H9 (cell line): ENCODE data around the gene MACROD1. TPM values are rescaled to one million over a fixed set of nuclear protein-coding genes. Genes with fewer than 3 reads are reported as not detected.

ENCODE experiments used
- DNase-seq: peaks from one replicate; pipeline ENCODE4 v3.0.0-alpha.2; 2017
- H2AFZ ChIP-seq: one replicate; pipeline ENCODE4 v1.6.1; 2013; ENCODE audit warnings: mild to moderate bottlenecking, low read length, control low read depth, moderate library complexity
- H2AK5ac ChIP-seq: 2 replicates; pipeline ENCODE4 v1.6.1; 2013; ENCODE audit warnings: low read length, control low read depth, mixed read lengths; ENCODE audit not compliant: insufficient read length
- H2BK120ac ChIP-seq: one replicate; pipeline ENCODE4 v1.6.1; 2013; ENCODE audit warnings: low read depth, mild to moderate bottlenecking, low read length, control low read depth, inconsistent platforms; ENCODE audit not compliant: poor library complexity, severe bottlenecking
- H2BK12ac ChIP-seq: 2 replicates; pipeline ENCODE4 v1.6.1; 2013; ENCODE audit warnings: low read length, control low read depth, mixed read lengths, low read depth; ENCODE audit not compliant: insufficient read length
- H2BK15ac ChIP-seq: 2 replicates; pipeline ENCODE4 v1.6.1; 2013; ENCODE audit warnings: low read depth, low read length, control low read depth
- H2BK20ac ChIP-seq: one replicate; pipeline ENCODE4 v1.6.1; 2013; ENCODE audit warnings: low read depth, mild to moderate bottlenecking, low read length, control low read depth, inconsistent platforms; ENCODE audit not compliant: poor library complexity, severe bottlenecking
- H2BK5ac ChIP-seq: 2 replicates; pipeline ENCODE4 v1.6.1; 2013; ENCODE audit warnings: low read length, control low read depth, mixed read lengths; ENCODE audit not compliant: insufficient read length
- H3K14ac ChIP-seq: 2 replicates; pipeline ENCODE4 v1.6.1; 2013; ENCODE audit warnings: low read length, control low read depth; ENCODE audit not compliant: insufficient read depth
- H3K18ac ChIP-seq: 2 replicates; pipeline ENCODE4 v1.6.1; 2013; ENCODE audit warnings: low read depth, mild to moderate bottlenecking, mixed read lengths, low read length, control low read depth; ENCODE audit not compliant: insufficient read length
- H3K23ac ChIP-seq: 2 replicates; pipeline ENCODE4 v1.6.1; 2013; ENCODE audit warnings: low read length, control low read depth, mixed read lengths, low read depth; ENCODE audit not compliant: insufficient read length
- H3K23me2 ChIP-seq: 2 replicates; pipeline ENCODE4 v1.6.1; 2013; ENCODE audit warnings: low read depth, mild to moderate bottlenecking, mixed read lengths, low read length, control low read depth; ENCODE audit not compliant: insufficient read length, poor library complexity, severe bottlenecking
- H3K27ac ChIP-seq: 2 replicates; pipeline ENCODE4 v1.5.1; 2013; ENCODE audit warnings: low read length, control low read depth, mixed read lengths, low read depth; ENCODE audit not compliant: insufficient read length
- H3K27me3 ChIP-seq: 2 replicates; pipeline ENCODE4 v1.6.1; 2013; ENCODE audit warnings: low read length, control low read depth, inconsistent platforms; ENCODE audit not compliant: insufficient read depth
- H3K4ac ChIP-seq: 2 replicates; pipeline ENCODE4 v1.6.1; 2013; ENCODE audit warnings: low read depth, mild to moderate bottlenecking, control low read depth, inconsistent platforms, low read length, moderate library complexity
- H3K4me1 ChIP-seq: 2 replicates; pipeline ENCODE4 v1.6.1; 2013; ENCODE audit warnings: low read length, control low read depth, inconsistent platforms; ENCODE audit not compliant: insufficient read depth
- H3K4me2 ChIP-seq: 2 replicates; pipeline ENCODE4 v1.6.1; 2013; ENCODE audit warnings: low read length, control low read depth, mixed read lengths; ENCODE audit not compliant: insufficient read length, insufficient read depth
- H3K56ac ChIP-seq: 2 replicates; pipeline ENCODE4 v1.6.1; 2013; ENCODE audit warnings: low read depth, mild to moderate bottlenecking, mixed read lengths, low read length, control low read depth; ENCODE audit not compliant: insufficient read length
- H3K79me1 ChIP-seq: 2 replicates; pipeline ENCODE4 v1.6.1; 2013; ENCODE audit warnings: low read depth, mild to moderate bottlenecking, moderate library complexity, low read length, control low read depth, inconsistent platforms; ENCODE audit not compliant: insufficient read depth, poor library complexity, severe bottlenecking
- H3K79me2 ChIP-seq: 2 replicates; pipeline ENCODE4 v1.6.1; 2013; ENCODE audit warnings: low read length, control low read depth, inconsistent platforms; ENCODE audit not compliant: insufficient read depth
- H3K9ac ChIP-seq: 2 replicates; pipeline ENCODE4 v1.6.1; 2013; ENCODE audit warnings: low read length, control low read depth, mixed read lengths; ENCODE audit not compliant: insufficient read length; ENCODE audit errors: extremely low read depth
- H3K9me3 ChIP-seq: one replicate; pipeline ENCODE4 v1.6.1; 2013; ENCODE audit warnings: low read depth, low read length, inconsistent platforms; ENCODE audit not compliant: control insufficient read depth
- H3T11ph ChIP-seq: one replicate; pipeline ENCODE4 v1.6.1; 2013; ENCODE audit warnings: mild to moderate bottlenecking, low read length, control low read depth, inconsistent platforms
- H4K20me1 ChIP-seq: one replicate; pipeline ENCODE4 v1.6.1; 2013; ENCODE audit not compliant: control insufficient read depth, insufficient read length, insufficient read depth
- H4K5ac ChIP-seq: 2 replicates; pipeline ENCODE4 v1.6.1; 2013; ENCODE audit warnings: low read depth, mild to moderate bottlenecking, mixed read lengths, low read length, control low read depth; ENCODE audit not compliant: insufficient read length
- H4K8ac ChIP-seq: replicated peaks from 2 replicates; pipeline ENCODE4 v1.6.1; 2013; ENCODE audit warnings: low read length, control low read depth, mixed read lengths, low read depth; ENCODE audit not compliant: insufficient read length
- H4K91ac ChIP-seq: 2 replicates; pipeline ENCODE4 v1.6.1; 2013; ENCODE audit warnings: low read depth, mild to moderate bottlenecking, moderate library complexity, mixed read lengths, low read length, control low read depth; ENCODE audit not compliant: insufficient read length
- H3K27ac Mint-ChIP-seq, 3 experiments: 2 replicates in 2 of 3; 3 replicates in 1 of 3; pipeline ENCODE4 v1.8.0; 2020 to 2021; ENCODE audit warnings: mixed read lengths in 3 of 3, mild to moderate bottlenecking in 1 of 3, moderate library complexity in 1 of 3
- H3K27me3 Mint-ChIP-seq: 2 replicates; pipeline ENCODE4 v1.8.0; 2021; ENCODE audit warnings: low read depth, mild to moderate bottlenecking, moderate library complexity, mixed read lengths
- H3K36me3 Mint-ChIP-seq, 3 experiments: 2 replicates in 2 of 3; 3 replicates in 1 of 3; pipeline ENCODE4 v1.8.0; 2020 to 2021; ENCODE audit warnings: low read depth in 3 of 3, mixed read lengths in 3 of 3; ENCODE audit not compliant: insufficient read depth in 1 of 3
- H3K4me1 Mint-ChIP-seq, 2 experiments: 2 replicates each; pipeline ENCODE4 v1.8.0; 2020; ENCODE audit warnings: mixed read lengths in 2 of 2
- H3K4me3 Mint-ChIP-seq, 2 experiments: 2 replicates in 1 of 2; 3 replicates in 1 of 2; pipeline ENCODE4 v1.8.0; 2020 to 2021; ENCODE audit warnings: mild to moderate bottlenecking in 2 of 2, mixed read lengths in 2 of 2, moderate library complexity in 1 of 2
- H3K9me3 Mint-ChIP-seq, 2 experiments: 2 replicates in 1 of 2; 3 replicates in 1 of 2; pipeline ENCODE4 v1.8.0; 2020; ENCODE audit warnings: mild to moderate bottlenecking in 2 of 2, mixed read lengths in 2 of 2, moderate library complexity in 1 of 2
- WGBS: extraction: QIAGEN DNeasy Blood & Tissue Kit; methylation state at CpG from one replicate; pipeline ENCODE4 v1.1.7; 2013; ENCODE audit warnings: missing lambda C conversion rate, low lambda C conversion rate, mixed read lengths; ENCODE audit not compliant: insufficient read length; ENCODE audit errors: extremely low coverage; 5-methylcytosine and 5-hydroxymethylcytosine counted together
- total RNA-seq: library from RNA; stranded (reverse); gene quantifications from 2 replicates; pipeline ENCODE4 v1.2.1, GENCODE V29; 2021
- TF ChIP-seq, protein P1 (sequence below): fragments of 200-600 bp; sonication (generic); conservative IDR thresholded peaks from 3 replicates; pipeline ENCODE4 v1.8.0; 2021; ENCODE audit warnings: antibody characterized with exemption, mild to moderate bottlenecking

Gene MACROD1
- total RNA-seq, 1 experiment from 2014 or later, result 21.2 TPM

DNA sequence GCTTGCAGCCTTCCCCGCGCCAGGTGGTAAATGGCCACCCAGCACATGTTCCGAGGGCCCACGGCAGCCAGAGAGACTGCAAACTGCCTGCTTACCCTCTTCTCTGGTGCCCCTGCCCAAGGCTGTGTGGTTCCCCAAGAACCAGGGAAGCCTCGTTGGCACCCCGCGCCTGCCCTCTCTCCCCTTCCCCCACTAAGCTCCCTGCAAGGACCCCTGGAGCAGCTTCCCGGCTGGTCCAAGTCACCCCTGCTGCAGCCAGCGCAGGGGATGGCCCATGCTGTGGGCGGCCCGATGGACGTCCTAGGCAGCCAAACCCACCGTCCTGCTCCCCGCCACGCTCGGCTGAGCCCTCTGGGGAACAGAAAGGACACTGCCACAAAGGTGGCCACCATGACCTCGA is 30.2 kb downstream of the MACROD1 start:
- no peak overlapping the region for H3K18ac ChIP-seq
- H3K23ac ChIP-seq, result no peak overlapping the region
- H2BK15ac ChIP-seq, result no peak overlapping the region
- no peak overlapping the region for H3K4me2 ChIP-seq
- no peak for DNase-seq
- no peak overlapping the region for H2BK12ac ChIP-seq
- peaks cover 3% of the 10 kb centered on the region; the same call in 1 of the 2 replicates for H3K27me3 ChIP-seq
- no peak overlapping the region for H4K5ac ChIP-seq
- Mint-ChIP-seq H3K9me3 (no peaks in the 10 kb centered on the region), H3K4me3 (no peak overlapping the region), H3K27me3 (peaks cover 42% of the 10 kb centered on the region), H3K4me1 (peaks cover 15 to 48% of the 10 kb centered on the region in 2 experiments), H3K27ac (no peak overlapping the region), H3K36me3 (peaks cover 0 to 1% (median 0%) of the 10 kb centered on the region in 3 experiments; a peak in 1 of 7 replicates)
- TF ChIP-seq, protein P1, sequence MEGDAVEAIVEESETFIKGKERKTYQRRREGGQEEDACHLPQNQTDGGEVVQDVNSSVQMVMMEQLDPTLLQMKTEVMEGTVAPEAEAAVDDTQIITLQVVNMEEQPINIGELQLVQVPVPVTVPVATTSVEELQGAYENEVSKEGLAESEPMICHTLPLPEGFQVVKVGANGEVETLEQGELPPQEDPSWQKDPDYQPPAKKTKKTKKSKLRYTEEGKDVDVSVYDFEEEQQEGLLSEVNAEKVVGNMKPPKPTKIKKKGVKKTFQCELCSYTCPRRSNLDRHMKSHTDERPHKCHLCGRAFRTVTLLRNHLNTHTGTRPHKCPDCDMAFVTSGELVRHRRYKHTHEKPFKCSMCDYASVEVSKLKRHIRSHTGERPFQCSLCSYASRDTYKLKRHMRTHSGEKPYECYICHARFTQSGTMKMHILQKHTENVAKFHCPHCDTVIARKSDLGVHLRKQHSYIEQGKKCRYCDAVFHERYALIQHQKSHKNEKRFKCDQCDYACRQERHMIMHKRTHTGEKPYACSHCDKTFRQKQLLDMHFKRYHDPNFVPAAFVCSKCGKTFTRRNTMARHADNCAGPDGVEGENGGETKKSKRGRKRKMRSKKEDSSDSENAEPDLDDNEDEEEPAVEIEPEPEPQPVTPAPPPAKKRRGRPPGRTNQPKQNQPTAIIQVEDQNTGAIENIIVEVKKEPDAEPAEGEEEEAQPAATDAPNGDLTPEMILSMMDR, result no peak
- H4K8ac ChIP-seq, result no peak overlapping the region
- H3K27ac ChIP-seq, result no peak overlapping the region
- no peak overlapping the region for H3T11ph ChIP-seq
- H3K79me2 ChIP-seq, result no peaks in the 10 kb centered on the region
- H2BK5ac ChIP-seq, result no peak overlapping the region
- H3K4me1 ChIP-seq, result no peaks in the 10 kb centered on the region
- H3K23me2 ChIP-seq, result no peaks in the 10 kb centered on the region
- H3K56ac ChIP-seq, result no peak overlapping the region
- H3K14ac ChIP-seq, result no peak overlapping the region
- no peak overlapping the region for H3K9ac ChIP-seq
- H2BK120ac ChIP-seq, result no peak overlapping the region
- H2AFZ ChIP-seq, result no peak overlapping the region
- H2BK20ac ChIP-seq, result no peak overlapping the region
- H4K91ac ChIP-seq, result no peak overlapping the region
- H3K79me1 ChIP-seq, result no peaks in the 10 kb centered on the region
- no CpG with 5 or more reads among the region's 17 CpGs for WGBS
- no peak overlapping the region for H2AK5ac ChIP-seq
- H3K4ac ChIP-seq, result no peak overlapping the region
- no peaks in the 10 kb centered on the region for H3K9me3 ChIP-seq
- H4K20me1 ChIP-seq, result peaks cover 3% of the 10 kb centered on the region
